Naive thymus-derived CD4-positive, alpha-beta T cell (primary cell): ENCODE results near the gene LRP6. TPM values are rescaled to one million over a fixed set of nuclear protein-coding genes. Genes with fewer than 3 reads are reported as not detected.

ENCODE experiments used
- ATAC-seq: fragments of 150-1000 bp; cut with Tn5 transposase; 2 replicates; pipeline ENCODE4 v1.10.0; 2021; ENCODE audit warnings: mild to moderate bottlenecking, moderate library complexity
- CTCF ChIA-PET: fragments of 350-600 bp; sonication (Branson Sonifier 250); formaldehyde crosslinking; loops from one replicate; lab custom pipeline; 2021; ENCODE audit warnings: antibody characterized with exemption; lab: Charles Lee
- POLR2A ChIA-PET: fragments of 350-600 bp; sonication (Branson Sonifier 250); formaldehyde crosslinking; loops from one replicate; lab custom pipeline; 2021; ENCODE audit warnings: antibody characterized with exemption, inconsistent platforms; lab: Charles Lee
- DNase-seq, 9 donors: peaks; one replicate each; pipeline versions ENCODE4 v3.0.0 to v3.0.0-alpha.2; 2020 to 2022; ENCODE audit warnings: mixed read lengths in 1 of 9
- H3K27ac ChIP-seq: one replicate; pipeline ENCODE4 v1.7.0; 2013; ENCODE audit warnings: mild to moderate bottlenecking, low read depth, low read length, moderate library complexity
- H3K27me3 ChIP-seq, 2 donors: one replicate each; pipeline ENCODE4 v1.7.0; 2013; ENCODE audit warnings: low read length in 2 of 2, mild to moderate bottlenecking in 2 of 2, moderate library complexity in 2 of 2; ENCODE audit not compliant: control insufficient read depth in 2 of 2, insufficient read depth in 2 of 2
- H3K36me3 ChIP-seq, 3 experiments: 1 replicate in 2 of 3; 2 replicates in 1 of 3; pipeline ENCODE4 v1.7.0; 2013; ENCODE audit warnings: low read length in 3 of 3, mild to moderate bottlenecking in 3 of 3, moderate library complexity in 1 of 3; ENCODE audit not compliant: insufficient read depth in 3 of 3, control insufficient read depth in 2 of 3
- H3K4me1 ChIP-seq, 2 donors: one replicate each; pipeline ENCODE4 v1.7.0; 2013; ENCODE audit warnings: low read length in 2 of 2, mild to moderate bottlenecking in 2 of 2, moderate library complexity in 1 of 2; ENCODE audit not compliant: control insufficient read depth in 2 of 2, insufficient read depth in 2 of 2
- H3K4me3 ChIP-seq: 2 replicates; pipeline ENCODE4 v1.7.0; 2013; ENCODE audit warnings: mild to moderate bottlenecking, low read length
- H3K9me3 ChIP-seq, 3 experiments: 1 replicate in 2 of 3; 2 replicates in 1 of 3; pipeline ENCODE4 v1.7.0; 2013; ENCODE audit warnings: low read length in 3 of 3; ENCODE audit not compliant: control insufficient read depth in 2 of 3
- H3K27ac Mint-ChIP-seq, 9 donors: one replicate each; pipeline ENCODE4 v1.8.0; 2020 to 2022; ENCODE audit warnings: mixed read lengths in 9 of 9, mild to moderate bottlenecking in 8 of 9, moderate library complexity in 5 of 9, inconsistent platforms in 2 of 9
- H3K27me3 Mint-ChIP-seq, 5 donors: one replicate each; pipeline ENCODE4 v1.8.0; 2021 to 2022; ENCODE audit warnings: mixed read lengths in 5 of 5, mild to moderate bottlenecking in 1 of 5
- H3K36me3 Mint-ChIP-seq, 5 donors: one replicate each; pipeline ENCODE4 v1.8.0; 2020 to 2022; ENCODE audit warnings: mixed read lengths in 5 of 5, mild to moderate bottlenecking in 3 of 5, inconsistent platforms in 1 of 5
- H3K4me1 Mint-ChIP-seq, 7 donors: one replicate each; pipeline ENCODE4 v1.8.0; 2020 to 2022; ENCODE audit warnings: mixed read lengths in 7 of 7, mild to moderate bottlenecking in 3 of 7, inconsistent platforms in 1 of 7
- H3K4me3 Mint-ChIP-seq, 10 donors: one replicate each; pipeline ENCODE4 v1.8.0; 2020 to 2022; ENCODE audit warnings: mild to moderate bottlenecking in 10 of 10, mixed read lengths in 10 of 10, moderate library complexity in 6 of 10, inconsistent platforms in 2 of 10
- H3K9me3 Mint-ChIP-seq, 11 donors: one replicate each; pipeline ENCODE4 v1.8.0; 2020 to 2022; ENCODE audit warnings: mixed read lengths in 11 of 11, mild to moderate bottlenecking in 4 of 11, inconsistent platforms in 1 of 11, moderate library complexity in 1 of 11
- intact Hi-C, 2 donors: fragments of 100-400 bp; cut with micrococcal nuclease; formaldehyde crosslinking; loops; one replicate each; pipeline ENCODE4 v1.15.1; 2023
- polyA plus RNA-seq, 2 donors: library from polyadenylated mRNA; unstranded; fragments of 300-500 nt; fragmentation: Illumina TruSeq; gene quantifications; one replicate each; pipeline ENCODE4 v1.2.3, GENCODE V29; 2021
- total RNA-seq, 6 experiments: library from RNA in 5 of 6; stranded (reverse) in 5 of 6; gene quantifications; 1 replicate in 5 of 6; 2 replicates in 1 of 6; pipeline ENCODE4 v1.2.3 and lab custom pipeline; 2021 to 2026

The LRP6 gene
- total and polyA plus RNA-seq, 7 experiments from 2014 or later: 1.6 to 12.6 (median 5.2) TPM

DNA sequence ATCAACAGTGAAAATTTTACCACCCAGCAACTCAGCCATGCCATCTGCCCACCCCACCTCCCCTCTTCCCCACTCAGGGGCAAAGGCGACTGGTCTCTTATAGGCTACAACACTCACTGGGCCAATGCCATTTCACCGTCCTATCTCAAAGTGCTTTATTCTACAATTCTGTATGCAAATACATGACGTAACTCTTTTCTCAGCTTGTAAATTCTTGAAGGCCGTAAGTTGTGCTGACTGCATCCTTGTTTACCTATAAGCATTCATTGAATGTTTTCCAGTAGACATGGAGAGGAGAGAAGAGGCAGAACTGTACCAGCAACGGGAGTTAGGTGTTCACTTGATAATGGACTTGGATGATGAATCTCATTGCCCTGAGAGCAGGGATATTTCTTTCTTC, 180.5 kb downstream of the LRP6 start:
- Histone ChIP-seq H3K27ac (no peak overlapping the region), H3K9me3 (no peaks in the 10 kb centered on the region), H3K4me1 (no peaks in the 10 kb centered on the region), H3K4me3 (no peak overlapping the region), H3K36me3 (no peaks in the 10 kb centered on the region), H3K27me3 (no peaks in the 10 kb centered on the region)
- H3K9me3 Mint-ChIP-seq: no peaks in the 10 kb centered on the region
- no peak for DNase-seq
- CTCF ChIA-PET: no interaction called here
- peaks cover 0 to 4% (median 0%) of the 10 kb centered on the region in 7 donors for H3K4me1 Mint-ChIP-seq
- H3K27ac Mint-ChIP-seq: no peak overlapping the region
- H3K4me3 Mint-ChIP-seq: no peak overlapping the region
- intact Hi-C loops: no loop called here
- ATAC-seq: no peak
- H3K27me3 Mint-ChIP-seq: peaks cover 0 to 6% (median 0%) of the 10 kb centered on the region in 5 donors
- H3K36me3 Mint-ChIP-seq: peaks cover 0 to 11% (median 0%) of the 10 kb centered on the region in 5 donors
- POLR2A ChIA-PET: no interaction called here

DNA sequence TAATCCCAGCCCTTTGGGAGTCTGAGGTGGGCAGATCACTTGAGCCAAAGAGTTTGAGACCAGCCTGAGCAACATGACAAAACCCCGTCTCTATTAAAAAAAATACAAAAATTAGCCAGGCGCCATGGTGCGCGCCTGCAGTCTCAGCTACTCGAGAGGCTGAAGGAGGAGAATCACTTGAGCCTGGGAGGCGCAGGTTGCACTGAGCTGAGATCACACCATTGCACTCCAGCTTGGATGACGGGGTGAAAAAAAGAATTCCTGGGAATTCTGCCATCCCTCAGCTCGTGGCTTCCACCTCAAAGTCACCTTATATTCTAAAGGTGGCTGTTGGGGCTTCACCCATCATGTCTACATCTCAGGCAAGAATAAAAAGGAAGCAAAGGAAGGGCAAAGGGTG, 183.2 kb downstream of the LRP6 start:
- Histone ChIP-seq H3K27ac (no peak overlapping the region), H3K9me3 (no peaks in the 10 kb centered on the region), H3K4me1 (no peaks in the 10 kb centered on the region), H3K27me3 (no peaks in the 10 kb centered on the region), H3K4me3 (no peak overlapping the region), H3K36me3 (no peaks in the 10 kb centered on the region)
- DNase-seq (no peak), ATAC-seq (no peak)
- peaks cover 0 to 6% (median 0%) of the 10 kb centered on the region in 5 donors for H3K27me3 Mint-ChIP-seq
- H3K36me3 Mint-ChIP-seq: peaks cover 0 to 9% (median 0%) of the 10 kb centered on the region in 5 donors
- POLR2A ChIA-PET: no interaction called here
- intact Hi-C loops: no loop called here
- H3K4me1 Mint-ChIP-seq: peaks cover 0 to 4% (median 0%) of the 10 kb centered on the region in 7 donors
- no peaks in the 10 kb centered on the region for H3K9me3 Mint-ChIP-seq
- H3K27ac Mint-ChIP-seq: no peak overlapping the region
- CTCF ChIA-PET: no interaction called here
- H3K4me3 Mint-ChIP-seq: no peak overlapping the region

DNA sequence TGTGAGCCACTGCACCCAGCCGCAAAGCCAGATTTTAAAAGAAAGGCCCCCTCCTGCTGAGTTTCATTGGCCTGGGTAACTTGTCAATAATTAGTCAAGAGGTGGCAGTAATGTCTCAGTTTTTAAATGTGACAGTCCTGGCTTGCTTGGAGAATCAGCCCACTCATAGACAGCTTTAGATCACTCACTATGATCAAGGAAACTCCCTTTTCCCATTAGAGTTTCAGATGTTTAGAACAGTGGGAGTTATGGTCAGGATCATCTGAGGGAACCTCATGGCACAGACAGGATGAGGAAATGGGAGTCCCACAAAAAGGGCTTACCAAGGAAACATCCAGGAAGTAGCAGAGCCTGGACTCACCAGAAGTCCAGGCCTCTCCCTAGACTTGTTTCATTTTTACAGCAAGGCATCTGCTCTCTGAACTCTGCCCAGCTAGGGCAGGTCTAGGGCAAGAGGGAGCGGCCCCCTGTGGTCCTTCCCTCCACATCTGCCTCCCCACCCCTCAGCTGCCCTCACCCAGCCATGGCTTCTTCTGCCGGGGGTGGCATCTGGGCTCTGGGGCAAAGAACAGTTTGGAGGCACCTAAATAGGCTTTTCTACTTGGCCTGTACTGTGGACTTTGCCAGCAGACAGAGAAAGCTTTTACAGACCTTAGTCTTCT, 184.9 kb downstream of the LRP6 start:
- no peak for ATAC-seq
- POLR2A ChIA-PET: interaction anchor here (0.6 kb wide), 1 partner anchor 566 kb away, joined by 4 read pairs; no protein-coding TSS in a partner anchor

DNA sequence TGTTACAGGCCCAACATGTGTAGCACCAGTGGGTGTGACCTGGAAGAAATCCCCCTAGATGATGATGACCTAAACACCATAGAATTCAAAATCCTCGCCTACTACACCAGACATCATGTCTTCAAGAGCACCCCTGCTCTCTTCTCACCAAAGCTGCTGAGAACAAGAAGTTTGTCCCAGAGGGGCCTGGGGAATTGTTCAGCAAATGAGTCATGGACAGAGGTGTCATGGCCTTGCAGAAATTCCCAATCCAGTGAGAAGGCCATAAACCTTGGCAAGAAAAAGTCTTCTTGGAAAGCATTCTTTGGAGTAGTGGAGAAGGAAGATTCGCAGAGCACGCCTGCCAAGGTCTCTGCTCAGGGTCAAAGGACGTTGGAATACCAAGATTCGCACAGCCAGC, 187.6 kb downstream of the LRP6 start:
- H3K4me1 Mint-ChIP-seq: peaks cover 0 to 4% (median 0%) of the 10 kb centered on the region in 7 donors
- peaks cover 0 to 15% (median 0%) of the 10 kb centered on the region in 5 donors for H3K27me3 Mint-ChIP-seq
- ATAC-seq: no peak
- no peaks in the 10 kb centered on the region for H3K36me3 ChIP-seq
- H3K27me3 ChIP-seq: no peaks in the 10 kb centered on the region
- no peaks in the 10 kb centered on the region for H3K4me1 ChIP-seq
- no peak overlapping the region for H3K27ac Mint-ChIP-seq
- no peak for DNase-seq
- H3K4me3 Mint-ChIP-seq: no peak overlapping the region
- H3K9me3 Mint-ChIP-seq: no peaks in the 10 kb centered on the region
- no peak overlapping the region for H3K4me3 ChIP-seq
- CTCF ChIA-PET: no interaction called here
- H3K36me3 Mint-ChIP-seq: peaks cover 0 to 4% (median 0%) of the 10 kb centered on the region in 5 donors
- POLR2A ChIA-PET: no interaction called here
- no peaks in the 10 kb centered on the region for H3K9me3 ChIP-seq
- H3K27ac ChIP-seq: no peak overlapping the region
- intact Hi-C loops: loop anchor here in 1 of 2 donors (10.0 kb wide), 1 partner anchor 1864 kb away; the partner anchor contains the start of gene GABARAPL1

More for the DNA sequence above, 184.9 kb downstream of the LRP6 start:
- Mint-ChIP-seq H3K4me3 (no peak overlapping the region), H3K4me1 (peaks cover 0 to 4% (median 0%) of the 10 kb centered on the region in 7 donors), H3K27me3 (peaks cover 0 to 5% (median 0%) of the 10 kb centered on the region in 5 donors), H3K36me3 (peaks cover 0 to 1% (median 0%) of the 10 kb centered on the region in 5 donors), H3K27ac (peak overlapping the region in 1 of 9 donors; percentile 57), H3K9me3 (no peaks in the 10 kb centered on the region)
- no peaks in the 10 kb centered on the region for H3K4me1 ChIP-seq
- CTCF ChIA-PET: interaction anchor here (1.8 kb wide), 1 partner anchor 11 kb away, joined by 6 read pairs; no protein-coding TSS in a partner anchor
- intact Hi-C loops: loop anchor here (1.0 to 2.0 kb wide), 2 partner anchors 245 to 253 kb away; no protein-coding TSS in a partner anchor
- no peak overlapping the region for H3K4me3 ChIP-seq
- H3K9me3 ChIP-seq: no peaks in the 10 kb centered on the region
- H3K27ac ChIP-seq: no peak overlapping the region
- no peaks in the 10 kb centered on the region for H3K36me3 ChIP-seq
- DNase-seq: peak in 1 of 9 donors; percentile 4
- no peaks in the 10 kb centered on the region for H3K27me3 ChIP-seq

DNA sequence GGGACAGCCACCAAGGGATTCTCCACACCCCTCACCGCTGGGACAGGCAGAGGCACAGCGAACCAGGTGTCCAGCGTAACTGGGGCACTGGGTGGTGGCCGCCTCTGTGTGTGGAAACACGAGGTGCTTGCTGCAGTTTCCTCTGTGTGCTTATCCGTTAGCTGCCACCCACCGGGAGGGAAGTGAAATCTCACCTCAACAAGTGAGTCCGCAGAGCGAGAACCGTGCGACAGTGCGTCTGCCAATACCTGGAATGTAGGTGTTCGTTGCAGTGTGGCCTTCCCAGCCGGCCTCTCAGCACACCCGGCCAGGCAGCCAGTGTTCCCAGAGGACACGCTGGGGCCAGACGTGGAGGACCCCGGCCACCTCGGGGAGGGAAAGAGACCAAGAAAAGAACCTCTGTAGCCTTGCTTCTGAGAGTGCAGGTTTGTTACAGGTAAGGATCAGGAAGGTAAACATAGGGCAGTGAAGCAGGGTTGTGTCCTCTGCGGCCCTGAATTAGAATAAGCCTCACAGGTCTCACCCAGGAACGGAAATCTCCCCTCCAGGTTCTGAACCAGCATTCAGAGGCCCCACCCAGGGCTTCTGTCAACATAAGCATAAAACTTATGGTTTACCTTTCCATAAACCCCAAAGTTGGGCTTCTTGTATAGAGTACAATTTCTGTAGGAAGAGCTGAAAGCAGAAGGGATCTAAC, 194.6 kb downstream of the LRP6 start:
- Mint-ChIP-seq H3K9me3 (no peaks in the 10 kb centered on the region), H3K36me3 (peaks cover 0 to 8% (median 0%) of the 10 kb centered on the region in 5 donors), H3K27ac (peak overlapping the region; percentile 10 to 96 (median 89)), H3K27me3 (peaks cover 0 to 14% (median 0%) of the 10 kb centered on the region in 5 donors), H3K4me3 (peak overlapping the region; percentile 57 to 92 (median 76)), H3K4me1 (peaks cover 13 to 37% (median 24%) of the 10 kb centered on the region in 7 donors)
- Histone ChIP-seq H3K9me3 (no peaks in the 10 kb centered on the region), H3K4me3 (peak overlapping the region; percentile 47), H3K4me1 (peaks cover 0 to 5% of the 10 kb centered on the region in 2 donors), H3K36me3 (no peaks in the 10 kb centered on the region), H3K27me3 (no peaks in the 10 kb centered on the region), H3K27ac (peak overlapping the region; percentile 58)
- intact Hi-C loops: loop anchor here (5.0 to 10.0 kb wide), 2 partner anchors 420 to 1857 kb away; partner anchors contain the start of gene GABARAPL1 (in 1 of the 2)
- POLR2A ChIA-PET: no interaction called here
- peak in 7 of 9 donors; percentile 11 to 44 (median 27) for DNase-seq
- ATAC-seq: peak; percentile 67
- CTCF ChIA-PET: interaction anchor here (1.0 to 1.7 kb wide), 6 partner anchors 10 to 503 kb away, joined by 3 to 6 read pairs (median 4); no protein-coding TSS in a partner anchor
